A549 (cell line): ENCODE data around the gene HMGA1. TPM values are rescaled to one million over a fixed set of nuclear protein-coding genes. Genes with fewer than 3 reads are reported as not detected.

Source experiments
- ATAC-seq, 2 experiments: fragments of 200-7000 bp in 1 of 2; fragments of >200 bp in 1 of 2; cut with Nextera tagmentation in 1 of 2; cut with Tn5 transposase in 1 of 2; 3 replicates each; pipeline versions ENCODE4 v1.8.0 to v1.9.1; 2018 to 2020; ENCODE audit warnings: mild to moderate bottlenecking in 1 of 2, moderate library complexity in 1 of 2
- CTCF ChIA-PET: fragments of 300-600 bp; sonication (Branson Sonifier 250); formaldehyde crosslinking; extraction: SDS; loops from one replicate; lab custom pipeline; 2021; ENCODE audit warnings: antibody characterized with exemption, inconsistent platforms; lab: Yijun Ruan, JAX
- POLR2A ChIA-PET: fragments of 350-600 bp; formaldehyde crosslinking; extraction: SDS; loops from one replicate; lab custom pipeline; 2021; ENCODE audit warnings: antibody characterized with exemption, inconsistent platforms; lab: Yijun Ruan, JAX
- DNase-seq, 2 experiments: peaks; one replicate each; pipeline versions ENCODE4 v3.0.0 to v3.0.0-alpha.2; 2011 to 2016; ENCODE audit warnings: low read depth in 1 of 2, low spot score in 1 of 2
- FAIRE-seq: peaks from 2 replicates; lab custom pipeline; 2011; peaks lifted over from hg19 to GRCh38; lab: Jason Lieb, UNC
- H3K27ac ChIP-seq, 2 experiments: fragments of >200 bp; sonication (Bioruptor Twin); formaldehyde crosslinking; 3 replicates each; pipeline ENCODE4 v1.5.1; 2016 to 2017
- H3K4me1 ChIP-seq: fragments of >200 bp; sonication (Bioruptor Twin); formaldehyde crosslinking; 3 replicates; pipeline ENCODE4 v1.6.1; 2016
- H3K4me2 ChIP-seq: fragments of >200 bp; sonication (Bioruptor Twin); formaldehyde crosslinking; 3 replicates; pipeline ENCODE4 v1.6.1; 2016
- H3K4me3 ChIP-seq: fragments of >200 bp; sonication (Bioruptor Twin); formaldehyde crosslinking; 3 replicates; pipeline ENCODE4 v1.5.1; 2016
- H3K9me3 ChIP-seq: fragments of >200 bp; sonication (Bioruptor Twin); formaldehyde crosslinking; 3 replicates; pipeline ENCODE4 v1.6.1; 2016
- BHLHE40 ChIP-seq: IDR thresholded peaks from 2 replicates; pipeline ENCODE4 v1.6.1; 2012; ENCODE audit warnings: low read depth, low read length, inconsistent platforms
- CBX2 ChIP-seq: fragments of 200-600 bp; sonication (generic); IDR thresholded peaks from 2 replicates; pipeline ENCODE4 v1.6.1; 2016; ENCODE audit warnings: low read depth, mild to moderate bottlenecking, borderline replicate concordance
- CBX8 ChIP-seq: fragments of 200-600 bp; sonication (generic); IDR thresholded peaks from 2 replicates; pipeline ENCODE4 v1.6.1; 2016
- EHMT2 ChIP-seq: fragments of 200-600 bp; sonication (generic); IDR thresholded peaks from 2 replicates; pipeline ENCODE4 v1.6.1; 2016; ENCODE audit warnings: antibody characterized with exemption, low read depth, mild to moderate bottlenecking, moderate library complexity
- EP300 ChIP-seq, 2 experiments: fragments of >200 bp; sonication (Bioruptor Twin); formaldehyde crosslinking; IDR thresholded peaks; 2 replicates in 1 of 2; 3 replicates in 1 of 2; pipeline ENCODE4 v1.6.1; 2016 to 2017
- ESRRA ChIP-seq: fragments of 150-350 bp; IDR thresholded peaks from 2 replicates; pipeline ENCODE4 v1.6.1; 2014; ENCODE audit warnings: mild to moderate bottlenecking, low read length, borderline replicate concordance
- FOSL2 ChIP-seq, 2 experiments: fragments of 450-650 bp in 1 of 2; fragments of >200 bp in 1 of 2; sonication (Bioruptor Twin) in 1 of 2; formaldehyde crosslinking; IDR thresholded peaks; 2 replicates each; pipeline versions ENCODE4 v1.5.0 to v1.6.1; 2016 to 2020; ENCODE audit warnings: mild to moderate bottlenecking in 1 of 2, moderate library complexity in 1 of 2
- HDAC2 ChIP-seq: fragments of 200-600 bp; sonication (generic); IDR thresholded peaks from 2 replicates; pipeline ENCODE4 v1.6.1; 2016
- HEYL ChIP-seq: fragments of 250-450 bp; sonication (Bioruptor Pico); IDR thresholded peaks from 2 replicates; pipeline ENCODE4 v1.8.0; 2021; ENCODE audit warnings: mild to moderate bottlenecking, moderate library complexity
- HOXB13 ChIP-seq: fragments of 250-450 bp; sonication (Bioruptor Pico); IDR thresholded peaks from 2 replicates; pipeline ENCODE4 v1.5.0; 2020; ENCODE audit warnings: low read depth, mild to moderate bottlenecking, moderate library complexity
- JUN ChIP-seq, 2 experiments: fragments of >200 bp; sonication (Bioruptor Twin); formaldehyde crosslinking; IDR thresholded peaks; 2 replicates in 1 of 2; 3 replicates in 1 of 2; pipeline ENCODE4 v1.6.1; 2016 to 2017
- KDM1A ChIP-seq: fragments of 200-600 bp; sonication (generic); IDR thresholded peaks from 2 replicates; pipeline ENCODE4 v1.6.1; 2016; ENCODE audit warnings: low read depth, mild to moderate bottlenecking
- MAZ ChIP-seq: fragments of 150-350 bp; IDR thresholded peaks from 2 replicates; pipeline ENCODE4 v1.6.1; 2014; ENCODE audit warnings: antibody characterized with exemption, low read depth, low read length, borderline replicate concordance
- NFE2L2 ChIP-seq: fragments of 150-350 bp; conservative IDR thresholded peaks from 2 replicates; pipeline ENCODE4 v1.6.1; 2014; ENCODE audit warnings: low read length
- NPAS2 ChIP-seq: fragments of 250-450 bp; sonication (Bioruptor Pico); IDR thresholded peaks from 2 replicates; pipeline ENCODE4 v1.8.0; 2022; ENCODE audit warnings: mild to moderate bottlenecking, moderate library complexity, borderline replicate concordance
- NR3C1 ChIP-seq: fragments of >200 bp; sonication (Bioruptor Twin); formaldehyde crosslinking; IDR thresholded peaks from 3 replicates; pipeline ENCODE4 v1.6.1; 2017
- PHF8 ChIP-seq: fragments of 200-600 bp; sonication (generic); IDR thresholded peaks from 2 replicates; pipeline ENCODE4 v1.6.1; 2016; ENCODE audit warnings: low read depth, mild to moderate bottlenecking, antibody characterized with exemption, moderate library complexity, borderline replicate concordance
- RARB ChIP-seq: fragments of 250-450 bp; sonication (Bioruptor Pico); IDR thresholded peaks from 2 replicates; pipeline ENCODE4 v1.8.0; 2021; ENCODE audit warnings: mild to moderate bottlenecking, moderate library complexity
- RCOR1 ChIP-seq: fragments of 150-350 bp; IDR thresholded peaks from 2 replicates; pipeline ENCODE4 v1.6.1; 2014; ENCODE audit warnings: antibody characterized with exemption, low read length, low read depth
- RFX5 ChIP-seq: fragments of 450-650 bp; IDR thresholded peaks from 2 replicates; pipeline ENCODE4 v1.7.1; 2014; ENCODE audit warnings: antibody characterized with exemption, mild to moderate bottlenecking, moderate library complexity
- RNF2 ChIP-seq: fragments of 200-600 bp; sonication (generic); IDR thresholded peaks from 2 replicates; pipeline ENCODE4 v1.6.1; 2016; ENCODE audit warnings: low read depth, mild to moderate bottlenecking, antibody characterized with exemption, moderate library complexity, borderline replicate concordance
- TFCP2L1 ChIP-seq: fragments of 250-450 bp; sonication (Bioruptor Pico); IDR thresholded peaks from 2 replicates; pipeline ENCODE4 v1.5.0; 2021; ENCODE audit warnings: mild to moderate bottlenecking
- TP53 ChIP-seq: fragments of 250-450 bp; sonication (Bioruptor Pico); IDR thresholded peaks from 2 replicates; pipeline ENCODE4 v1.5.0; 2021; ENCODE audit warnings: mild to moderate bottlenecking, moderate library complexity
- ZNF302 ChIP-seq: fragments of 250-450 bp; sonication (Bioruptor Pico); IDR thresholded peaks from 2 replicates; pipeline ENCODE4 v1.9.0; 2021; ENCODE audit warnings: inconsistent platforms, mild to moderate bottlenecking, moderate library complexity
- WGBS: methylation state at CpG from one replicate; pipeline ENCODE4 v1.1.6; 2017; ENCODE audit errors: missing lambda C conversion rate; 5-methylcytosine and 5-hydroxymethylcytosine counted together
- polyA plus RNA-seq, 4 experiments: library from polyadenylated mRNA; depleted of rRNA in 3 of 4; stranded (reverse); fragments of >200 nt; fragmentation: RNase III in 1 of 4; extraction: RNeasy Plus Mini Kit Qiagen cat#74134 plus additional on column Dnase treatment in 1 of 4; gene quantifications; 2 replicates in 3 of 4; 3 replicates in 1 of 4; pipeline ENCODE4 v1.2.3, GENCODE V29; 2011 to 2017
- TF ChIP-seq, protein P1 (sequence below): IDR thresholded peaks from 2 replicates; pipeline ENCODE4 v1.6.1; 2012
- TF ChIP-seq, protein P2 (sequence below): fragments of >200 bp; sonication (Bioruptor Twin); formaldehyde crosslinking; IDR thresholded peaks from 2 replicates; pipeline ENCODE4 v1.6.1; 2016
- TF ChIP-seq, protein P3 (sequence below): fragments of 450-650 bp; IDR thresholded peaks from 2 replicates; pipeline ENCODE4 v1.6.1; 2014; ENCODE audit warnings: antibody characterized with exemption
- TF ChIP-seq, protein P4 (sequence below): IDR thresholded peaks from 2 replicates; pipeline ENCODE4 v1.6.1; 2012; ENCODE audit warnings: low read depth, borderline replicate concordance
- TF ChIP-seq, protein P5 (sequence below): fragments of 150-350 bp; IDR thresholded peaks from 2 replicates; pipeline ENCODE4 v1.6.1; 2014; ENCODE audit warnings: low read depth, mild to moderate bottlenecking, low read length
- TF ChIP-seq, protein P6 (sequence below): fragments of 200-600 bp; sonication (generic); IDR thresholded peaks from 2 replicates; pipeline ENCODE4 v1.6.1; 2016; ENCODE audit warnings: antibody characterized with exemption, mild to moderate bottlenecking, moderate library complexity

HMGA1 gene
- polyA plus RNA-seq, 2 of the 4 experiments (the other 2 are of a cell fraction): 127 to 249 TPM

DNA sequence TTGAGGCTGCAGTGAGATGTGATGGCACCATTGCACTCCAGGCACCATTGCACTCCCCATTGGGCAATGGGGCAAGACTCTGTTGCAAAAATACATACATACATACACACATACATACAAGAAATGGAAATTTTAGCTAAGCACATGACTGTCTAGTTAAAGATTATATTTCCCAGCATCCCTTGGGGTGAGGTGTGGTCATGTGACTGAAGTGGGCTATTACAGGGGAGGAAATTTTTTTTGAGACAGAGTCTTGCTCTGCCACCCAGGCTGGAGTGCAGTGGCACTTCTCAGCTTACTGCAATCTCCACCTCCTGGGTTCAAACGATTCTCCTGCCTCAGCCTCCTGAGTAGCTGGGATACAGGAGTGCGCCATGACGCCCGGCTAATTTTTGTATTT, 32.0 kb upstream of the HMGA1 start:
- no peak overlapping the region for H3K4me3 ChIP-seq
- no peak for DNase-seq
- no peaks in the 10 kb centered on the region for H3K4me1 ChIP-seq
- no peak overlapping the region for H3K27ac ChIP-seq
- CTCF ChIA-PET: interaction anchor here (1.2 to 3.8 kb wide), 3 partner anchors 9 to 42 kb away, joined by 4 to 32 read pairs (median 6); no protein-coding TSS in a partner anchor
- 95% methylated on average over 4 of the region's 4 CpGs for WGBS
- no peak for ATAC-seq
- POLR2A ChIA-PET: no interaction called here
- FAIRE-seq: no peak
- no peak for TF ChIP-seq CBX8
- TF ChIP-seq, protein P1, sequence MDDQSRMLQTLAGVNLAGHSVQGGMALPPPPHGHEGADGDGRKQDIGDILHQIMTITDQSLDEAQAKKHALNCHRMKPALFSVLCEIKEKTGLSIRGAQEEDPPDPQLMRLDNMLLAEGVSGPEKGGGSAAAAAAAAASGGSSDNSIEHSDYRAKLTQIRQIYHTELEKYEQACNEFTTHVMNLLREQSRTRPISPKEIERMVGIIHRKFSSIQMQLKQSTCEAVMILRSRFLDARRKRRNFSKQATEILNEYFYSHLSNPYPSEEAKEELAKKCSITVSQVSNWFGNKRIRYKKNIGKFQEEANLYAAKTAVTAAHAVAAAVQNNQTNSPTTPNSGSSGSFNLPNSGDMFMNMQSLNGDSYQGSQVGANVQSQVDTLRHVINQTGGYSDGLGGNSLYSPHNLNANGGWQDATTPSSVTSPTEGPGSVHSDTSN: no peak
- TF ChIP-seq KDM1A: no peak
- TF ChIP-seq TFCP2L1 (CRISPR knock-in tag): no peak
- TF ChIP-seq FOSL2 (IDR thresholded peaks at IDR 0.05): no peak
- no peak for TF ChIP-seq FOSL2 (CRISPR knock-in tag; IDR thresholded peaks at IDR 0.05)
- TF ChIP-seq HDAC2: no peak
- no peak for TF ChIP-seq NR3C1
- no peak for TF ChIP-seq JUN (IDR thresholded peaks at IDR 0.05)
- no peak for TF ChIP-seq ESRRA
- no peak for TF ChIP-seq PHF8
- TF ChIP-seq RNF2: no peak
- TF ChIP-seq, protein P2, sequence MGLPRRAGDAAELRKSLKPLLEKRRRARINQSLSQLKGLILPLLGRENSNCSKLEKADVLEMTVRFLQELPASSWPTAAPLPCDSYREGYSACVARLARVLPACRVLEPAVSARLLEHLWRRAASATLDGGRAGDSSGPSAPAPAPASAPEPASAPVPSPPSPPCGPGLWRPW: no peak
- no peak for TF ChIP-seq TP53 (CRISPR knock-in tag)
- TF ChIP-seq MAZ: no peak
- no peak for TF ChIP-seq ZNF302
- no peak for TF ChIP-seq BHLHE40
- TF ChIP-seq EP300 (IDR thresholded peaks at IDR 0.05): no peak
- TF ChIP-seq, protein P3, sequence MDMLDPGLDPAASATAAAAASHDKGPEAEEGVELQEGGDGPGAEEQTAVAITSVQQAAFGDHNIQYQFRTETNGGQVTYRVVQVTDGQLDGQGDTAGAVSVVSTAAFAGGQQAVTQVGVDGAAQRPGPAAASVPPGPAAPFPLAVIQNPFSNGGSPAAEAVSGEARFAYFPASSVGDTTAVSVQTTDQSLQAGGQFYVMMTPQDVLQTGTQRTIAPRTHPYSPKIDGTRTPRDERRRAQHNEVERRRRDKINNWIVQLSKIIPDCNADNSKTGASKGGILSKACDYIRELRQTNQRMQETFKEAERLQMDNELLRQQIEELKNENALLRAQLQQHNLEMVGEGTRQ: no peak
- TF ChIP-seq RCOR1: no peak
- H3K9me3 ChIP-seq: no peaks in the 10 kb centered on the region
- no peak overlapping the region for H3K4me2 ChIP-seq

DNA sequence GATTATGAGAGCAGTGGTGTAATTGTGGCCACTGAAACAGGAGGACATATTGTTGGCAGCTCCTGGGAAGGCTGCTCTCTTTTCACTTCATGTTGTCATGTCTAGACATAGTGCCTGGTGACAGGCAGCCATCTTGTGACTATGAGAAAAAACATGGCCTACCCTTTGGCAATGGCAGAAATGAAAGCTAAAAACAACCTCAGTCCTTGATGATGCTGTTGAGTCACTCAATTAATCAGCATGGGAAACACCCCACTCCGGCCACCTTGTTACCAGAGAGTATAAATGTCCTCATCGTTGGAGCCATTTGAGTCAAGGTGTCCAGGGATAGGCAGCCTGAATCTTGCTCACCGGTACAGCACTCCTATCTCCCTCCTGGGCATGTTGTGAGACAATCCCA, 31.2 kb upstream of the HMGA1 start:
- FAIRE-seq (no peak), ATAC-seq (no peak), DNase-seq (no peak)
- 97% methylated on average over 3 of the region's 3 CpGs for WGBS
- CTCF ChIA-PET: interaction anchor here (1.2 to 3.8 kb wide), 3 partner anchors 9 to 43 kb away, joined by 4 to 32 read pairs (median 6); no protein-coding TSS in a partner anchor
- POLR2A ChIA-PET: no interaction called here
- no peak overlapping the region for H3K4me2 ChIP-seq
- TF ChIP-seq NPAS2 (no peak), CBX8 (no peak), EHMT2 (no peak), BHLHE40 (no peak), RARB (CRISPR knock-in tag) (no peak), NFE2L2 (no peak), RFX5 (no peak), CBX2 (no peak), HEYL (CRISPR knock-in tag) (no peak), HOXB13 (CRISPR knock-in tag) (no peak)
- TF ChIP-seq, protein P2: no peak
- TF ChIP-seq, protein P4, sequence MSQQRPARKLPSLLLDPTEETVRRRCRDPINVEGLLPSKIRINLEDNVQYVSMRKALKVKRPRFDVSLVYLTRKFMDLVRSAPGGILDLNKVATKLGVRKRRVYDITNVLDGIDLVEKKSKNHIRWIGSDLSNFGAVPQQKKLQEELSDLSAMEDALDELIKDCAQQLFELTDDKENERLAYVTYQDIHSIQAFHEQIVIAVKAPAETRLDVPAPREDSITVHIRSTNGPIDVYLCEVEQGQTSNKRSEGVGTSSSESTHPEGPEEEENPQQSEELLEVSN: no peak
- TF ChIP-seq, protein P5, sequence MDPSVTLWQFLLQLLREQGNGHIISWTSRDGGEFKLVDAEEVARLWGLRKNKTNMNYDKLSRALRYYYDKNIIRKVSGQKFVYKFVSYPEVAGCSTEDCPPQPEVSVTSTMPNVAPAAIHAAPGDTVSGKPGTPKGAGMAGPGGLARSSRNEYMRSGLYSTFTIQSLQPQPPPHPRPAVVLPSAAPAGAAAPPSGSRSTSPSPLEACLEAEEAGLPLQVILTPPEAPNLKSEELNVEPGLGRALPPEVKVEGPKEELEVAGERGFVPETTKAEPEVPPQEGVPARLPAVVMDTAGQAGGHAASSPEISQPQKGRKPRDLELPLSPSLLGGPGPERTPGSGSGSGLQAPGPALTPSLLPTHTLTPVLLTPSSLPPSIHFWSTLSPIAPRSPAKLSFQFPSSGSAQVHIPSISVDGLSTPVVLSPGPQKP: no peak
- TF ChIP-seq, protein P6, sequence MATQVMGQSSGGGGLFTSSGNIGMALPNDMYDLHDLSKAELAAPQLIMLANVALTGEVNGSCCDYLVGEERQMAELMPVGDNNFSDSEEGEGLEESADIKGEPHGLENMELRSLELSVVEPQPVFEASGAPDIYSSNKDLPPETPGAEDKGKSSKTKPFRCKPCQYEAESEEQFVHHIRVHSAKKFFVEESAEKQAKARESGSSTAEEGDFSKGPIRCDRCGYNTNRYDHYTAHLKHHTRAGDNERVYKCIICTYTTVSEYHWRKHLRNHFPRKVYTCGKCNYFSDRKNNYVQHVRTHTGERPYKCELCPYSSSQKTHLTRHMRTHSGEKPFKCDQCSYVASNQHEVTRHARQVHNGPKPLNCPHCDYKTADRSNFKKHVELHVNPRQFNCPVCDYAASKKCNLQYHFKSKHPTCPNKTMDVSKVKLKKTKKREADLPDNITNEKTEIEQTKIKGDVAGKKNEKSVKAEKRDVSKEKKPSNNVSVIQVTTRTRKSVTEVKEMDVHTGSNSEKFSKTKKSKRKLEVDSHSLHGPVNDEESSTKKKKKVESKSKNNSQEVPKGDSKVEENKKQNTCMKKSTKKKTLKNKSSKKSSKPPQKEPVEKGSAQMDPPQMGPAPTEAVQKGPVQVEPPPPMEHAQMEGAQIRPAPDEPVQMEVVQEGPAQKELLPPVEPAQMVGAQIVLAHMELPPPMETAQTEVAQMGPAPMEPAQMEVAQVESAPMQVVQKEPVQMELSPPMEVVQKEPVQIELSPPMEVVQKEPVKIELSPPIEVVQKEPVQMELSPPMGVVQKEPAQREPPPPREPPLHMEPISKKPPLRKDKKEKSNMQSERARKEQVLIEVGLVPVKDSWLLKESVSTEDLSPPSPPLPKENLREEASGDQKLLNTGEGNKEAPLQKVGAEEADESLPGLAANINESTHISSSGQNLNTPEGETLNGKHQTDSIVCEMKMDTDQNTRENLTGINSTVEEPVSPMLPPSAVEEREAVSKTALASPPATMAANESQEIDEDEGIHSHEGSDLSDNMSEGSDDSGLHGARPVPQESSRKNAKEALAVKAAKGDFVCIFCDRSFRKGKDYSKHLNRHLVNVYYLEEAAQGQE: no peak
- no peak overlapping the region for H3K4me3 ChIP-seq
- H3K27ac ChIP-seq: no peak overlapping the region
- H3K9me3 ChIP-seq: no peaks in the 10 kb centered on the region
- no peaks in the 10 kb centered on the region for H3K4me1 ChIP-seq
